ENCODE results near the gene RAVER1. TPM values are rescaled to one million over a fixed set of nuclear protein-coding genes. Genes with fewer than 3 reads are reported as not detected.
"Not testable (repeated sequence)": the region's sequence is repeated elsewhere in the genome, so short reads cannot be mapped to it uniquely, and the experiment has no call there.

The RAVER1 gene
- total RNA-seq, 1 donor from 2014 or later: 10.3 TPM

DNA sequence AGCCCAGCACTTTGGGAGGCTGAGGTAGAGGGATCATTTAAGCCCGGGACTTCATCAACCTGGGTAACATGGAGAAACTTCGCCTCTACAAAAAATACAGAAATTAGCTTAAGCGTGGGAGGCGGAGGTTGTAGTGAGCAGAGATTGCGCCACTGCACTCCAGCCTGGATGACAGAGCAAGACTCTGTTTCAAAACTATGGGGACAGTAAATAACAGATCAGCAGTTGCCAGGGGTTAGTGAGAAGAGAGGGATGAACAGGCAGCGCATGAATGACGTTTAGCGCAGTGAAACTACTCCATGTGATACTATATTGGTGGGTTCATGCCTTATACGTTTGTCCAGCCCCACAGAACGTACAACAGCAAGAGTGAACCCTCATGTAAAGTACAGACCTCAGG, 13.2 kb upstream of the RAVER1 start:
- no peak for DNase-seq (ENCODE audit: low read depth, low spot score)

DNA sequence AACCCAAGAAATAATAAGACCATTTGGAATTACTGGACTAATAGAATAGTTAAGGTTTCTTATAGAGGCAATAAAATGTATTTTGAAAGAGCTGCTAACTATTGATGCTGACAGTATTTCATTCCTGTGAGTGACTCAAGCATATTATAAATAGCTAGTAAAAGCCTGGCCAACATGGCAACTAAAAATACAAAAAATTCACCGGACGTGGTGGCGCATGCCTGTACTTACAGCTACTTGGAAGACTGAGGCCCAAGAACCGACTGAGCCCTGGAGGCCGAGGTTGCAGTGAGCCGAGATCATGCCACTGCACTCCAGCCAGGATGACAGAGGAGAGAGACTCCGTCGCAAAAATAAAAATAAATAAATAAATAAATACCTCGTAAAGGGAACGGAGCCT, 11.5 kb upstream of the RAVER1 start:
- no peak for DNase-seq (ENCODE audit: low read depth, low spot score)

DNA sequence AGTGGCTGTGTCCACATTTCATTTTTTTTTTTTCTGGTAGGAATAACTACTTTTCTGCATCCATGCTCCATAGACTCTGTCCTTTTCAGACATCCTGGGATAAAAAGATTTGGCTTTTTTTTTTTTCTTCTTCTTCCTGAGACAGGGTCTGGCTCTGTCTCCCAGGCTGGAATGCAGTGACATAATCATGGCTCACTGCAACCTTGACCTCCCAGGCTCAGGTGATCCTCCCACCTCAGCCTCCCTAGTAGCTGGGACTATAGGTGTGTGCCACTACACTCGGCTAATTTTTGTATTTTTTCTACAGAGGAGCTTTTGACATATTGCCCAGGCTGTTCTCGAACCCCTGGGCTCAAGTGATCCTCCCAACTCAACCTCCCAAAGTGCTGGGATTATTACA, 10.2 kb upstream of the RAVER1 start:
- no peak for DNase-seq (ENCODE audit: low read depth, low spot score)

DNA sequence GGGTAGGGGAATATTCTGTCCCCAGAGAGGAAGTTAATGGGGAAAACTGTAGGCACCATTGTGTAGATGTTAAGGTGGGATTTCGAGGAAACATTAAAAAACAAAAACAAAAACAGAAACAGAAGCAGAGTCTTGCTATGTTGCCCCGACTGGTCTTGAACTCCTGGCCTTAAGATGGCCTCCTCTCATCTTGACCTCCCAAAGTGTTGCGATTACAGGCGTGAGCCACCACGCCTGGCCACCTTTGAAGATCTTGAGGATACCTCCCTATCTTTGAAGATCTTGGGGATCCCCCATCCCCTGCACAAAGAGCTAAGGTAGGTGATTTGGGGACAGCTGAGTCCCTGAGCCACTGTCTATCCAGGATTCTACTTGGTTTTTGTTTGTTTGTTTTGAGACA, 6.6 kb upstream of the RAVER1 start:
- DNase-seq (ENCODE audit: low read depth, low spot score): no peak

DNA sequence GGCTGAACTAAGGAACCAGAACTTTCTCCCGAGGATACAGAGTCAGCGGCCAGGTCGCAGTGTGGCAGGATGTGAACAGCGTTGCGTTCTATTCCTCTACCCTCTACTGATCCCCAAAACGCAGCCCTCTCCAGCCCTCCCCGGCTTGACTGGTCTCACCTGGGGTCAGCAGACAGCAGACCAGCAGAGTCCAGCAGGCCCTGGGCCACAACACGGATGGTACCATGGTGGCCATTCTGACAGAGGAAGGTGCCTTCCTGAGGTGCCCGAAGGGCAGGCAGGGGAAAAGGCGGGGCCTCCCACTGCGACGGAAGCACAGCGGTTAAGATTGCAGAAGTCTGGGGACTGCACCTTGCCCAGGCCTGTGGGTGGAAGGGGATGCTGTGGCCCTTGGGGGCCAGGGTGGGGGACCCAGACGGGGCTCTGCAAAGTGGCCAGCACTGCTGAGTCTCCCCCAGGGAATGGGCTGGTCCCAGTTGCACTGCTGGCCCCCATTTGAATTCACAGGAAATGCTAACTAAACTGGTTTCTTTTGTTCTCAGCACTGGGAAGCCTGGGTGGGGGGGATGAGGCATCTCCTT, 6.1 kb upstream of the RAVER1 start, which contains the start of gene ICAM3:
ICAM3 (minus strand) TSS at position 245 of the 581 bp plus-strand sequence; CDS start at position 235, 10 bp downstream.
- DNase-seq (ENCODE audit: low read depth, low spot score): no peak

DNA sequence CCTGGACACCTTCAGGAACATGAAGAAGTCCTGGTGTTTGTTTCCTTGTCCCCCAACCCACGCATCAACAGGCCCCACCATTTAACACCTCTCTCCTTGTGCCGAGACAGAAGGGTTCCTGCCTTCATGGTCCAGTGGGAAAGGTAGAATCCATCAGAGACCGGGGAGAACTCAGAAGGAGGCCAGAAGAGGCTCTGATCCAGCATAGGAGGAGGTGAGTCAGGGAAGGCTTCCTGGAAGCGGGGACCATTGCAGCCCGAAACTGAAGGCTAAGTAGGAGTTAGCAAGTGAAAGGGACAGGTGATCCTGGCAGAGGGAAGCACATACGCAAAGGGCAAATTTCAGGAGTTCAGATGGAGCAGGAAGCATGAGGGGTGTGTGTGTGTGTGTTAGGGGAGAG, 5.6 kb upstream of the RAVER1 start:
- no peak for DNase-seq (ENCODE audit: low read depth, low spot score)

DNA sequence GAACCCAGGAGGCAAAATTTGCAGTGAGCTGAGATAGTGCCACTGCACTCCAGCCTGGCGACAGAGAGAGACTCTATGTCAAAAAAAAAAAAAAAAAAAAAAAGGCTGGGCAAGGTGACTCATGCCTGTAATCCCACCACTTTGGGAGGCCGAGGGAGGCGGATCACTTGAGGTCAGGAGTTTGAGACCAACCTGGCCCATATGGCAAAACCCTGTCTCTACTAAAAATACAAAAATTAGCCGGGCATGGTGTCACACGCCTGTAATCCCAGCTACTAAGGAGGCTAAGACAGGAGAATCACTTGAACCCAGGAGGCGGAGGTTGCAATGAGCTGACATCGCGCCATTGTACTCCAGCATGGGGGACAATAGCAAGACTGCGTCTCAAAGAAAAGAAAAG, 3.4 kb upstream of the RAVER1 start:
- DNase-seq (ENCODE audit: low read depth, low spot score): not testable (repeated sequence)

DNA sequence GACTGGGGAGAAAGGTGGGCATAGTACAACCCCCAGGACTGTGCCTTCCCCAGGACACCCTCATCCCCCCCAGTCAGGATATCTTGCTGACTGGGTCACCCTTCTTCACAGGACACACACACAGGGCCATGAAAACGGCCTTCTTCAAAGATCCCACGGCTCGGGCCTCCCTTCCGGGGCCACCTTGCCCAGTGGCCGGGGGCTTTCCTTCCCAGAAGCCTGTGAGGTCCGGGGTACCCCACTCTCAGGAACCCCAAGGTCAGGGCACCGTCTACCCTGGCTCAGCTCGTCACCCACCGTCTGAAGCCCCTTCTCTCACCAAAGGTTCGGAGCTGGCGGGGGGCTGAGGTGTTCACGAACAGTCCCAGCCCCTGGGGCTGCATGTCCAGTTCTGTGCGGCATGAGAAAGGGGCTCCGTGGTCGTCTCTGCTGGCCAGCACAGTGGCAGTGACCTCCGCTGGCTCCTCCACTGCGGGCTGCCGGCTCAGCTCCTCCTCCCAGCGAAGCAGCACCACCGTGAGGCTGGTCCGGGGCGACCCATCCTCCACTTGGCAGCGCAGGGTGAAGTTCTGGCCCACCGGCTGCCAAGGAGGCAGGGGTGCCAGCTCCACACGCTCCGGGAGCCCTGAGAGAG, 2.1 kb upstream of the RAVER1 start:
- no peak for DNase-seq (ENCODE audit: low read depth, low spot score)

DNA sequence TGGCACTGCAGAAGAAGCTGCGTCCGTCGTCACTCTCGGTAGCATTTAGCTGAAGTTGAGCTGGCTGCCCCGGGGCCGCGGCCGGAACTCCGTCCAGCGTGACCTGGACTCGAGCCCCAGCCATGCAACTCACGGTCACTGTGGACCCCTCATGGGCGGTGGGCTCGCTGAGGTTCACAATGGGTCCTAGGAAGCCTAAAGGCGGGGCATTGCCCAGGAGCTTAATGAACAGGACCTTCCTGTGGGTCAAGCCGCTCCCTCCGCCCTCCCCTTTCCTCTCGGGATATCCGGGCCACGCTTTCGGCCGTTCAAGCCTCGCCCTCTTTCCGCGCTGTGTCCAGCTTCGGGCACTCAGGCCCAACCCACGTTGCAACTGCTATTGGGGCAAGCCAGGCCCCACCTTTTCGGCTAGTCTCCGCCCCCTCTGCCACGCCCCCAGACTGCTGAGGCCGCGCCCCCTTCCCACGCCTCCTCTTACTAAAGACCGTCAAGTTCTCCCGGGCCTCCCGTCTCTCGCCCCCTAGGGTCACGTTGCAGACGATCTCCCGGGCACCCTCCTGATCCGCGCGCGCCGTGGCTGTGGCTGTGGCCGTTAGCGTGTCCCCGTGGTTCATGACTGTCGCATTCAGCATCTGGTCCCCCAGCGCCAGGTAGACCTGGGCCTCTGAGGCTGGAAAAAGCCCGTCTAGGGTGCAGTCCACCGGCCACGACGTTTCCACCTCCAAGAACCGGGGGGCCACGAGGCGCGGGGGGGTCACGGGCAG, 1.4 kb upstream of the RAVER1 start:
- peak; percentile 84 for DNase-seq (ENCODE audit: low read depth, low spot score)

DNA sequence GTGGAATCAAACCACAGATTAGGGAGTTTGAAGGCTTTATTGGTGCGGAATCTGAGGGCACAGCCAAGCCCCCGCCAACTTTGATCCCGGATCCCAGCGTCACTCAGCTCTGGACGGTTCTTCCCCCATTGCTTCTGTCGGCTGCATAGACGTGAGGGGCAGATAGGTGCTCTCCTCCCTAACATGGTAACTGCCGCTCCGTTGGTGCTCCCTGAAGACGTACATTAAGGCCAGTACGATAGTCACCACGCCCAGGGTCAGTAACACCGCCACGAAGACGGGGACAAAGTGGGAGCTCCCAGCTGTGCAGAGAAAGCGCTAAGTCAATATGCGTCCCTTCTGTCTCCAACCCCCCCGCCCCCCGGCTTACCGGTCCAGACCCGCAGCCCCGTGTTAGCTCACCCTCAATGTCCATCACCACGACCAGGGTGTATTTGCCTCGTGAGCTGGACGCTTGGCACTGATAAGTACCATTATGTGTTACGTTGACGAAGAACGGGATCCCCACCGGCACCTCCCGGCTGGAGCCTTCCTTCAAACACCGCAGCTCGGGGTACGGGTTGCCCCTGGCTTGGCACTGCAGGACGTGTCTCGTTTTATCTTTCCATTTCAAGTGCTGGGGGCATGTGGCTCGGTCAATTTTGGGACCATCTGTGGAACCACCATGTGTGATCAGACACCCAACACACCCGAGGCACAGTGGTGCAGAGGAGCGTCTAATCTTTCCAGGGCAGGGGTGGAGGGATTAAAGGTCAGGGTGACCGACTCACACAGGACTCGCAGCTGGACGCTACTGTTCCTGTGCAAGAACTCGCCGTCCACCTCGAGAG, 644 bp upstream of the RAVER1 start:
- no peak for DNase-seq (ENCODE audit: low read depth, low spot score)

DNA sequence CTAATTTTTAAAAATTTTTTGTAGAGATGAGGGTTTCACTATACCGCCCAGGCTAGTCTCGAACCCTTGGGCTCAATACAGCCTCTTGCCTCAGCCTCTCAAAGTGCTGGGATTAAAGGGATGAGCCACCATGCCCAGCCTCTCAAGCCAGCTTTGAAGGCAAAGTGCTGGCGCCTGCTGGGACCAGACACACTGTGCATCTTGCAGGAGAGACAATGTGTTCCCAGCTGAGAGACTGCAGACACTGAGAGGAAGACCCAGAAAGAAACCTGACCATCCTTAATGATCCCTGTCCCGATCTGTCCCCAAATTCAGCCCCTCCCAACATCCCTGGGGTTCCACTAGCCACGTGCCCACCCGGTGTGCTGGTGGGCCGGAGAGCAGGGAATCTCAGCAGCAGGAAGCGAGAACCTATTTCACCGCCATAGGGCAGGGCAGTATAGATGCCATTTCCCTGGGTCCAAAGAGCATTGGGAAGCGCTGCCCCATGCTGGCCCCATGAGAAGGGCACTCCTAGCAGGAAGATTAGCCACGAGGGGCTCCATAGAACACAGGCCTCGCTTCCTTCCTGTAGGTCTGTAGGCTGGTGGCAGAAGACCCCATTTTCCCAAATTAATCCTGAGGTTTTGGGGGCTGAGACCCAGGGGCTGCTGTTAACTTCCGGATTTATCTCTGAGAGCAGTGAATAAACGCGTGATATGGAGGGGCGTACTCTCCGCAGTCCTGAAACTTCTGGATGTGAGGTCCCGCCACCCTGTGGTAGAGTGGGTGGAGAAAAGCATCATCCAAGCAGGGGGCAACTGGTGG, 968 bp downstream of the RAVER1 start:
- no peak for DNase-seq (ENCODE audit: low read depth, low spot score)

DNA sequence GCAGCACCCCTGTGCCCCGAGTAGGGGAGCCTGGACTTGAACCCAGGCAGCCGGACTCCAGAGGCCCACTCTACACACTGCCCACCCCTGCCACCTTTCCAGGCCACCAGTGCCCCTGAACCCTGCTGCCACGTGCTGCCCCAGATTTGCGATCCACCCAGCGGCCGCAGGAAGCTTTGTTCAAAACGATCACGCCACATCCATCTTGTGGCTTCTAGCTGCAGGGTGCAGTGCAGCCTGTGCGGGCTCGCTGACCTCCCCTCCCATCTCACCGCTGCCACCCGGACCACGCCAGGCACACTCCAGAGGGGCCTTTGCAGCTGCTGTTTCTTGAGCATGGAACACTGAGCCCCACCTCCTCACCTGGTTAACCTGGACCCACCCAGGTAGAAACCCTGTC, 3.8 kb downstream of the RAVER1 start:
- no peak for DNase-seq (ENCODE audit: low read depth, low spot score)

DNA sequence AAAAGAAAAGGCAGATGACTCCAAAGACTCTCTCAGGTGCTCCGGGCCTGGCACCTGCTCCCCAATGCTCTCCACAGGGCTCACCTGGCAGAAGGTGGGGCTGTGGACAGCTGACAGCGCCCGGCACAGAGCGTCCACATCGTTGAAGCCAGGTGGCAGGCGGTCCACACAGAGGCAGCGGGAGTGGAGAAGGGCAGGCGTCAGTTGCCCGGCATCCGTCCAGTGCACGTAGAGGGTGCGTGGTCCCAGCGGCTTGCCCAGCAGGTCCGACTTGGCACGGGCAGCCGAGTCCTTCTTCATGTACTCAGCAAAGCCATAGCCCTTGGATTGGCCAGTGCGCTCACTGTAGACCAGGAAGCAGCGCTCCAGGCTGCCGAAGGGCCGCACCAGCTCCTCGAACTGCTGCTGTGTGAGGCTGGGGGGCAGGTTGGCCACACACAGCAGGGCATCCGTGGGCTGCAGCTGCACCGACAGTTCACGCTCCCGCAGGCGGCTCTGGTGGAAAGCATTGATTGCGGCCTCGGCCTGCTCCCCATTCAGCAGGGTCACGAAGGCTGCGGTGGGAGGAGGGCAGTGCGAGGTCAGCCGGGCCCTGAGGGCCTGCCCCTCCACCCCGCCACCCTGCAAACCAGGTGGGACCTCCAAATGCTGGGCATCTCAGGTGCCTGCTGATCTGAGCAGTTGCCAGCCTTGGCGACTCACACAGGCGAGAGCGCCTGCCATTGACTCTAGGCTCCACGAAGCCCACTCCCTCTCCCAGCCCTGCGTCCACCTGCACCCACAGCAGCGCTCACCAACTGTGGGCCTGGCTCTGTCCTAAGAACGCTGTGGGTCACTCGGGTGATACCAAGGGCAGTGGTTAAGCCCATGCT, 4.5 kb downstream of the RAVER1 start:
- no peak for DNase-seq (ENCODE audit: low read depth, low spot score)

DNA sequence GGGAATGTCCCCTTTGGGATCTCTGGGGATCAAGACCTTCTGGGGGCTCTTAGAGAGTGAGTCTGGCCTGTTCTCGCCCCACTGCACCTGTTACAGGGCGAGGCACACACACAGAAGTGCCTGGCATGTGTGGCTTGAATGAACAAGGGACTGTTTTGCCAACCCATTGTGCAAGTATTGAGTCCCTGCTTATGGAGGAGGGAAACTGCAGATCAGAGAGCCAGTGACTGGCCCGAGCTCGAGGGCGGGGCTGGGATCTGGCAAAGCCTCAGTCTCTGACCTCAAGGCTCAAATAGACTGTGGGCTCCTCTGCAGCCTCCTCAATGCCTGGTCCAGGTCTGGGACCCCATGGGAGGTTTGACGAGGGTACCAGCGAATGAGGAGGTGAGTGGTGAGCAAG, 5.5 kb downstream of the RAVER1 start:
- DNase-seq (ENCODE audit: low read depth, low spot score): no peak

DNA sequence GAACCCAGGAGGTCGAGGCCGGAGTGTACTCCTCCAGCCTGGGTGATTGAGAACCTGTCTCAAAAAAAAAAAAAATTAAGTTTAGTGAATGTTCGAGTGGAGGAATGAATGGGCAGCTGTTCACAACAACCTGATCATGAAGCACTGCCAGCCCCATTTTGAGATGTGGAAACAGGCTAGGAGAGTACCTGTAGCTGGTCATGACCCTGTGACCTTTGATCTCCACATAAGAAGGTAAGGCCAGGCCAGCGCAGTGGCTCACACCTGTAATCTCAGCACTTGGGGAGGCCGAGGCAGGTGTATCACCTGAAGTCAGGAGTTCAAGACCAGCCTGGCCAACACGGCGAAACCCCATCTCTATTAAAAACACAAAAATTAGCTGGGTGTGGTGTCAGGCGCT, 7.6 kb downstream of the RAVER1 start:
- no peak for DNase-seq (ENCODE audit: low read depth, low spot score)

DNA sequence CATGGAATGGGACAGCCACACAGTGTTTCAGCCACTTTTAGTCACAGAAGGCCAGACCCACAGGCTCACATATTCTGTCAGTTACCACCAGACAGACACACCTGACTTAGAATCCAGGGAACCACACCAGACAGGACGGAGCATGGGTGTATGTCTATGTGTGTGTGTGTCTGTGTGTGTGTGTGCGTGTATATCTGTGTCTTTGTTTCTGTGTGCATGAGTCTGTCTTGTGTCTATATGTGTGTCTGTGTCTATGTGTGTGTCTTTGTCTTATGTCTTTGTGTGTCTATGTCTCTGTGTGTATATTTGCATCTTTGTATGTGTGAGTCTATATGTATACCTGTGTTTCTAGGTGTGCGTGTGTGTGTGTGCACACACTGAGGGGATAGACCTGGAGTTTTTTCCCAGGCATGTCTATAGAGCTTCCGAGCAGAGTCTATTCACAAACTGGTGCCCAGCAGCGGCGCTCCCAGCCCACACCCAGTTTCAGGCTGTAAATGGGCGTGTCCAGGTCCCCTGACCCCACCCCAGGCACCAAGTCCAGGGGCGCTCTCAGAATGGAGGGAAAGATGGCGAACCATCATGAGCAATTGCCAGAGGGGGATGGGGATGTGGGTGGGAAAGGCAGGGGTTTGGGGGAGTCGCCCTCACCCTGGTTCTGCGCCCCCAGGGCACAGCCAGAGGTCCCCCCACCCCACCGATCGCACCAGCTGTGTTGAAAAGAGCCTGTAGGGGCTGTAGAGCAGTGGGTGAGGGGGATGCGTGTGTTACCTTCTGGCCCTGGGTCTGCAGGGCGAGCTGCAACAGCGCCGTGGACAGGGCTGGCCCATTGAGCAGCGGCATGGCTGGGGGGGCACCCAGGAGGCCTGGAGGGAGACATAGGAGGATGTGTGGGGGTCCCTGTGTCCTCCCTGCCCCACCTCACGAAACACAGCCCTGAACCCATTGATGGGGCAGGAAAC, 11.2 kb downstream of the RAVER1 start:
- no peak for DNase-seq (ENCODE audit: low read depth, low spot score)

DNA sequence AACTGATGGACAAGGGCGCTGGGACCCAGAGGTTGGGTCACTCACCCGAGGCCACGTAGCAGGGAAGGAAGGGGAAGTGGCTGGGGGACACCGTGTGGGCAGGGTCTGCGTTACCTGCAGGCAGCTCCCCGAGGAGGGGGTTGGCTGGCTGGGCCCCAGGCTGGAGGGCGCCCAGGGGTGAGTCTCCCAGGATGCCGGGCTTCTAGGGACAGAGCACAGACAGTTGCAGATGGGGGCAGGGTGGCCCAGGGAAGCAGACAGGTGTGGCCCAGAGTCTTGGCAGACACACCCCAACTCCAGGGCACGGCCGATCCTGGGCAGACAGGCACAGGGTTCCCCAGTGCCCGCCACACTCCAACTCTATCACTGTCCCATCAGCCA, 11.9 kb downstream of the RAVER1 start:
- DNase-seq (ENCODE audit: low read depth, low spot score): no peak

DNA sequence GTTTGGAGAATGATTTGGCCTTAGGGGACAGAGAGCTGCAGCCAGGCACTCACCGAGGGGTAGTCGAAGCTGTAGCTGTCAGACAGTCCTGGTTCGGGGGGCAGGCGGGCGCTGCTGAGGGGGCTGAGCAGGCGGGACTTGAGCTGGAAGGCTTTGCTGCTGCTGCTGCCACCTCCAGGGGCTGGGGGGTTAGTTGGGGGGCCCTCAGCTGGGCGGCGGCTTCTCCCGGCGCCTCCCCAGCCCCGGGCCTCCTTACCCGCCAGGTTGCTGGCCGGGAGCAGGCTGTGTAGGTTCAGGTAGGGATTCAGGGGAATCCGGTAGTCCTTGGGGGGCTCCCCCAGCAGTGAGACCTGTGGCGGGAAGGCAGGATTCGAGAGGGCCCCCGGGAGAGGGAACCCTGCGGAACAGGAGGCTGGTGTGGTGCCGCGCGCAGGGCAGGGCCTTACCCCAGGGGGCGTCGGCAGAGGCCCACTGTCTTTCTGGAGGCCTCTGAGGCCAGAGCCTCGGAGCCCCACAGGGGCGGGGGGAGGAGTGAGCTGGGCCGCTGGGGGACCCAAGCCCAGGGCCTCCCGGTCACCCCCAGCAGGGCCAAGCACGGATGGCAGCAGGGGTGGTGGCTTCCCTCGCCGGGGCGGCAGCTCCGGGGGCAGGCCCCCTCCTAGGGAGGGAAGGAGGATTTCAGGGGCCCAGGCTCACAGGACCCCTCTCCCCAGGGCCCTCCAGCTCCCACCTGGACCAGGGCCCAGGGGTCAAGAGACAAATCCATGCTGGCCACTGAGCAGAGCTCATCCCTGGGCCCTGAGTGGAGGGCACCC, 12.5 kb downstream of the RAVER1 start:
- DNase-seq (ENCODE audit: low read depth, low spot score): no peak
